Stimulated activated CD8-positive, alpha-beta memory T cell treated with anti-CD3 and anti-CD28 coated beads, Interleukin-4, amount 100 ng/mL, for 4 hours (primary cell): ENCODE data around the gene OR13J1.
"Not testable (repeated sequence)": the region's sequence is repeated elsewhere in the genome, so short reads cannot be mapped to it uniquely, and the experiment has no call there.

Source experiments
- DNase-seq, 2 donors: peaks; one replicate each; pipeline ENCODE4 v3.0.0-alpha.2; 2020; ENCODE audit warnings: low read depth in 2 of 2, low spot score in 1 of 2

OR13J1 gene

GRCh38 chr9:35905051-35905781 is 35.0 kb upstream of the OR13J1 start:
- DNase-seq = no peak

GRCh38 chr9:35904338-35904737 is 34.1 kb upstream of the OR13J1 start:
- DNase-seq = no peak

- DNase-seq = no peak
These were observed 32.8 kb upstream of the OR13J1 start for GRCh38 chr9:35903049-35903448.

- no peak for DNase-seq
These were observed 28.8 kb upstream of the OR13J1 start for GRCh38 chr9:35899021-35899420.

GRCh38 chr9:35898337-35898736 is 28.1 kb upstream of the OR13J1 start:
- DNase-seq = no peak

GRCh38 chr9:35897376-35898099 is 27.3 kb upstream of the OR13J1 start:
- DNase-seq = not testable (repeated sequence)

GRCh38 chr9:35896570-35896969 is 26.4 kb upstream of the OR13J1 start:
- DNase-seq = no peak

GRCh38 chr9:35892051-35892450 is 21.9 kb upstream of the OR13J1 start:
- DNase-seq = no peak

GRCh38 chr9:35891646-35892045 is 21.4 kb upstream of the OR13J1 start:
- no peak for DNase-seq

- not testable (repeated sequence) for DNase-seq
These were observed 14.7 kb upstream of the OR13J1 start for GRCh38 chr9:35884908-35885307.

GRCh38 chr9:35882996-35883395 is 12.8 kb upstream of the OR13J1 start:
- DNase-seq = no peak

- DNase-seq = peak; percentile 54 to 70
These were observed 12.2 kb upstream of the OR13J1 start for GRCh38 chr9:35882263-35882848.

GRCh38 chr9:35872505-35872904 is 2.3 kb upstream of the OR13J1 start:
- DNase-seq = no peak

GRCh38 chr9:35871545-35871944 is 1.3 kb upstream of the OR13J1 start:
- no peak for DNase-seq

GRCh38 chr9:35869621-35870216 is 482 bp downstream of the OR13J1 start:
- DNase-seq = no peak

- no peak for DNase-seq
These were observed 1.3 kb downstream of the OR13J1 start for GRCh38 chr9:35868933-35869332.

GRCh38 chr9:35867538-35867937 is 2.7 kb downstream of the OR13J1 start:
- DNase-seq = no peak

- DNase-seq = no peak
These were observed 5.4 kb downstream of the OR13J1 start for GRCh38 chr9:35864695-35865255.

- DNase-seq = no peak
These were observed 6.6 kb downstream of the OR13J1 start for GRCh38 chr9:35863583-35863982.

GRCh38 chr9:35862328-35862727 is 7.9 kb downstream of the OR13J1 start:
- no peak for DNase-seq

GRCh38 chr9:35861161-35861897 is 8.9 kb downstream of the OR13J1 start:
- no peak for DNase-seq
